Neural progenitor cell (in vitro differentiated cells): ENCODE data around the gene OR5I1. TPM values are rescaled to one million over a fixed set of nuclear protein-coding genes. Genes with fewer than 3 reads are reported as not detected.

ENCODE experiments used
- DNase-seq: peaks from one replicate; pipeline ENCODE4 v3.0.0-alpha.2; 2016; ENCODE audit warnings: low spot score
- H2AFZ ChIP-seq: fragments of 200-600 bp; sonication (generic); replicated peaks from 2 replicates; pipeline ENCODE4 v1.6.1; 2016; ENCODE audit warnings: antibody characterized with exemption
- H3F3A ChIP-seq: fragments of 200-600 bp; sonication (generic); 2 replicates; pipeline ENCODE4 v1.6.1; 2016; ENCODE audit warnings: antibody characterized with exemption, low read depth
- H3K27ac ChIP-seq: fragments of 200-600 bp; sonication (generic); 2 replicates; pipeline ENCODE4 v1.5.1; 2016; ENCODE audit warnings: mild to moderate bottlenecking
- H3K27me3 ChIP-seq: fragments of 200-600 bp; sonication (generic); 2 replicates; pipeline ENCODE4 v1.6.1; 2016; ENCODE audit warnings: mild to moderate bottlenecking, moderate library complexity
- H3K36me3 ChIP-seq: fragments of 200-600 bp; sonication (generic); 2 replicates; pipeline ENCODE4 v1.5.1; 2016
- H3K4me1 ChIP-seq: fragments of 200-600 bp; sonication (generic); 2 replicates; pipeline ENCODE4 v1.6.1; 2016; ENCODE audit warnings: mixed run types
- H3K4me2 ChIP-seq: fragments of 200-600 bp; sonication (generic); 2 replicates; pipeline ENCODE4 v1.6.1; 2016
- H3K4me3 ChIP-seq: fragments of 200-600 bp; sonication (generic); 2 replicates; pipeline ENCODE4 v1.5.1; 2016
- H3K79me2 ChIP-seq: fragments of 200-600 bp; sonication (generic); 2 replicates; pipeline ENCODE4 v1.6.1; 2016; ENCODE audit warnings: low read depth
- H3K9ac ChIP-seq: fragments of 200-600 bp; sonication (generic); 2 replicates; pipeline ENCODE4 v1.6.1; 2016
- H3K9me3 ChIP-seq: fragments of 200-600 bp; sonication (generic); 2 replicates; pipeline ENCODE4 v1.5.1; 2016; ENCODE audit warnings: low read depth
- H4K20me1 ChIP-seq: fragments of 200-600 bp; sonication (generic); 2 replicates; pipeline ENCODE4 v1.6.1; 2016; ENCODE audit warnings: low read depth
- H3K27ac Mint-ChIP-seq: 3 replicates; pipeline ENCODE4 v1.8.0; 2021; ENCODE audit warnings: mixed read lengths
- H3K27me3 Mint-ChIP-seq: 2 replicates; pipeline ENCODE4 v1.8.0; 2022; ENCODE audit warnings: low read depth, mild to moderate bottlenecking, inconsistent platforms, moderate library complexity, mixed read lengths; ENCODE audit not compliant: insufficient read depth
- H3K36me3 Mint-ChIP-seq: 3 replicates; pipeline ENCODE4 v1.8.0; 2021; ENCODE audit warnings: mixed read lengths
- H3K4me1 Mint-ChIP-seq: 3 replicates; pipeline ENCODE4 v1.8.0; 2021; ENCODE audit warnings: mixed read lengths
- H3K4me3 Mint-ChIP-seq: 3 replicates; pipeline ENCODE4 v1.8.0; 2021; ENCODE audit warnings: mild to moderate bottlenecking, moderate library complexity, mixed read lengths
- H3K9me3 Mint-ChIP-seq: 3 replicates; pipeline ENCODE4 v1.8.0; 2020; ENCODE audit warnings: mixed read lengths
- CTCF ChIP-seq: fragments of 200-600 bp; sonication (generic); IDR thresholded peaks from 2 replicates; pipeline ENCODE4 v1.5.1; 2017; ENCODE audit warnings: antibody characterized with exemption, mild to moderate bottlenecking
- EZH2 ChIP-seq: fragments of 200-600 bp; sonication (generic); IDR thresholded peaks from 2 replicates; pipeline ENCODE4 v1.6.1; 2017; ENCODE audit warnings: antibody characterized with exemption, mild to moderate bottlenecking, moderate library complexity
- EZH2phosphoT487 ChIP-seq: fragments of 200-600 bp; sonication (generic); IDR thresholded peaks from 2 replicates; pipeline ENCODE4 v1.6.1; 2017; ENCODE audit warnings: antibody characterized with exemption
- total RNA-seq: library from RNA; depleted of rRNA; stranded (reverse); fragments of >200 nt; gene quantifications from 2 replicates; pipeline ENCODE4 v1.2.3, GENCODE V29; 2015; ENCODE audit warnings: low replicate concordance

Gene OR5I1
- total RNA-seq, 1 donor from 2014 or later: not detected

GRCh38 chr11:55967914-55968313 lies 31.7 kb upstream of the OR5I1 start:
- Mint-ChIP-seq H3K36me3 (no peaks in the 10 kb centered on the region), H3K27me3 (no peaks in the 10 kb centered on the region), H3K4me1 (no peaks in the 10 kb centered on the region), H3K4me3 (no peak overlapping the region), H3K27ac (no peak overlapping the region), H3K9me3 (peaks cover 3% of the 10 kb centered on the region)
- Histone ChIP-seq H3K79me2 (no peaks in the 10 kb centered on the region), H2AFZ (no peak overlapping the region), H3K9me3 (no peaks in the 10 kb centered on the region), H3K27me3 (no peaks in the 10 kb centered on the region), H3K4me3 (no peak overlapping the region), H3K4me2 (no peak overlapping the region), H4K20me1 (no peaks in the 10 kb centered on the region), H3K27ac (no peak overlapping the region), H3K36me3 (no peaks in the 10 kb centered on the region), H3F3A (no peaks in the 10 kb centered on the region), H3K9ac (no peak overlapping the region), H3K4me1 (no peaks in the 10 kb centered on the region)
- TF ChIP-seq CTCF (no peak), EZH2phosphoT487 (no peak)
- no peak for DNase-seq

GRCh38 chr11:55966391-55966790 lies 30.2 kb upstream of the OR5I1 start:
- Mint-ChIP-seq H3K4me1 (no peaks in the 10 kb centered on the region), H3K4me3 (no peak overlapping the region), H3K9me3 (peaks cover 3% of the 10 kb centered on the region), H3K27ac (no peak overlapping the region), H3K27me3 (no peaks in the 10 kb centered on the region), H3K36me3 (no peaks in the 10 kb centered on the region)
- Histone ChIP-seq H3K79me2 (no peaks in the 10 kb centered on the region), H2AFZ (no peak overlapping the region), H3K9ac (no peak overlapping the region), H3K4me1 (no peaks in the 10 kb centered on the region), H3K27me3 (no peaks in the 10 kb centered on the region), H3K36me3 (no peaks in the 10 kb centered on the region), H3K4me3 (no peak overlapping the region), H3K27ac (no peak overlapping the region), H3K9me3 (no peaks in the 10 kb centered on the region), H3K4me2 (no peak overlapping the region), H3F3A (no peaks in the 10 kb centered on the region), H4K20me1 (no peaks in the 10 kb centered on the region)
- no peak for DNase-seq
- TF ChIP-seq EZH2phosphoT487 (no peak), CTCF (no peak)

GRCh38 chr11:55956521-55956920 lies 20.3 kb upstream of the OR5I1 start:
- no peak overlapping the region for H3K4me3 Mint-ChIP-seq

More at GRCh38 chr11:55956521-55956920, 20.3 kb upstream of the OR5I1 start:
- H3K27me3 ChIP-seq: no peaks in the 10 kb centered on the region
- peak overlapping the region; percentile 32 for H2AFZ ChIP-seq
- Mint-ChIP-seq H3K36me3 (no peaks in the 10 kb centered on the region), H3K27me3 (no peaks in the 10 kb centered on the region), H3K9me3 (no peaks in the 10 kb centered on the region), H3K27ac (no peak overlapping the region), H3K4me1 (no peaks in the 10 kb centered on the region)
- no peaks in the 10 kb centered on the region for H3K36me3 ChIP-seq
- H3K9ac ChIP-seq: no peak overlapping the region
- H3K4me2 ChIP-seq: no peak overlapping the region
- no peaks in the 10 kb centered on the region for H3K9me3 ChIP-seq
- H3K4me3 ChIP-seq: no peak overlapping the region
- H3K79me2 ChIP-seq: no peaks in the 10 kb centered on the region
- H3K4me1 ChIP-seq: no peaks in the 10 kb centered on the region
- no peak overlapping the region for H3K27ac ChIP-seq
- no peaks in the 10 kb centered on the region for H4K20me1 ChIP-seq
- no peak for DNase-seq
- TF ChIP-seq EZH2: no peak
- no peak for TF ChIP-seq CTCF
- TF ChIP-seq EZH2phosphoT487: no peak
- no peaks in the 10 kb centered on the region for H3F3A ChIP-seq
